Measurements from ENCODE around the gene ESYT2. TPM values are rescaled to one million over a fixed set of nuclear protein-coding genes. Genes with fewer than 3 reads are reported as not detected.
"Not testable (repeated sequence)": the region's sequence is repeated elsewhere in the genome, so short reads cannot be mapped to it uniquely, and the experiment has no call there.

ESYT2 gene
- total RNA-seq, 6 experiments from 2014 or later, result 46.1 to 57.8 (median 52.5) TPM

DNA sequence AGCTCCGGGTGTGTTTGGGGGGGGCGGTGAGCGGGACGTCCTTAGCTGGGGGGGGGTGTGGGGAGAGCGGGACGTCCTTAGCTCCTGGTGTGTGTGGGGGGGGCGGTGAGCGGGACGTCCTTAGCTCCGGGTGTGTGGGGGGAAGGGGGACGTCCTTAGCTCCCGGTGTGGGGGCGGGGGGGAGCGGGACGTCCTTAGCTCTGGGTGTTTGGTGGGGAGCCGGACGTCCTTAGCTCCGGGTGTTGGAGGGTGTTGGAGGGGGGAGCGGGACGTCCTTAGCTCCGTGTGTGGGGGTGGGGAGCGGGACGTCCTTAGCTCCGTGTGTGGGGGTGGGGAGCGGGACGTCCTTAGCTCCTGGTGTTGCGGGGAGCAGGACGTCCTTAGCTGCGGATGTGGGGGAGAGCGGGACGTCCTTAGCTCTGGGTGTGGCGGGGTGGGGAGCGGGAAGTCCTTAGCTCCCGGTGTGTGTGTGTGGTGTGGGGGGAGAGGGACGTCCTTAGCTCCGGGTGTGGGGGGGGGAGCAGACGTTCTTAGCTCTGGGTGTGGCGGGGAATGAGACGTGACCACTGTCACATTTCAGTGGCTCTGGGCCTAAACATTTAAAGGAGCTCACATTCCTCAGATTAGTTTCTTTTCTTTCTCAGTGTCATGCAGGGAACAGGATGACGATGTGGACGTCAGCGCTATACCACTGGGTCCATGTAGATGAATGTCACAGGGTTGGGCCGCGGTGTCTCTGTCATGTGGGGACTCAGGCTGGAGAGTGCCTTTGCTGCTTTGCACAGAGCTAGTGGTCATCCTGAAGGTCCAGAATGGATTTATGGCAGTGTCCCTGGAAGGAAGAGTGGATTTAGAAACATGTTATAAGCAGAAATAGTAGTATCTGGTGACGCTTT is 34.5 kb upstream of the ESYT2 start:
- H3K4me3 Mint-ChIP-seq, result peak overlapping the region; percentile 87
- 0 out of 2 replicates have a peak, but pooled peaks cover 5% of the 10 kb centered on the region for H3K36me3 Mint-ChIP-seq (ENCODE audit: low read depth)
- DNase-seq, result peak; percentile 73
- peaks cover 39% of the 10 kb centered on the region for H3K4me1 Mint-ChIP-seq (ENCODE audit: low read depth)
- no peaks in the 10 kb centered on the region for H3K9me3 Mint-ChIP-seq
- H3K27ac Mint-ChIP-seq, result peak overlapping the region; percentile 95
- H3K27me3 Mint-ChIP-seq (ENCODE audit: insufficient read depth), result no peaks in the 10 kb centered on the region; the same call in 1 of the 2 replicates
- no peak for TF ChIP-seq CTCF (IDR thresholded peaks at IDR 0.05)

DNA sequence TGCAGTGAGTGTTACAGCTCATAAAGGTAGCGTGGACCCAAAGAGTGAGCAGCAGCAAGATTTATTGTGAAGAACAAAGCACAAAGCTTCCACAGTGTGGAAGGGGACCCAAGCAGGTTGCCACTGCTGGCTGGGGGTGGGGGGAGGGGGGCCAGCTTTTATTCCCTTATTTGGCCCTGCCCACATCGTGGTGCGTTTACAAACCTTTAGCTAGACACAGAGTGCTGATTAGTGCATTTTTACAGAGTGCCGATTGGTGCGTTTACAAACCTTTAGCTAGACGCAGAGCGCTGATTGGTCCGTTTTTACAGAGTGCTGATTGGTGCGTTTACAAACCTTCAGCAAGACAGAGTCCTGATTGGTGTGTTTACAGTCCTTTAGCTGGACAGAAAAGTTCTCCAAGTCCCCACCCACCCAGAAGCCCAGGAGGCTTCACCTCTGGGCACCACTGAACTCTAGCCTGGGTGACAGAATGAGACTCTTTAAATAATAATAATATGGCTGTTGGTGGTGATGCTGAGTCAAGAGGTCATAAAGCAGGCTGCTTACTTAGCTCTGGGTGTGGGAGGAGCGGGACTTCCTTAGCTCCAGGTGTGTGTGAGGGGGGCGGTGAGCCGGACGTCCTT is 33.8 kb upstream of the ESYT2 start:
- H3K36me3 Mint-ChIP-seq (ENCODE audit: low read depth); H3K27me3 Mint-ChIP-seq (ENCODE audit: insufficient read depth); H3K9me3 Mint-ChIP-seq: not testable (repeated sequence)
- H3K4me3 Mint-ChIP-seq, result peak overlapping the region; percentile 87
- peak overlapping the region; percentile 95 for H3K27ac Mint-ChIP-seq
- peaks cover 46% of the 10 kb centered on the region for H3K4me1 Mint-ChIP-seq (ENCODE audit: low read depth)
- DNase-seq, result peak; percentile 25

DNA sequence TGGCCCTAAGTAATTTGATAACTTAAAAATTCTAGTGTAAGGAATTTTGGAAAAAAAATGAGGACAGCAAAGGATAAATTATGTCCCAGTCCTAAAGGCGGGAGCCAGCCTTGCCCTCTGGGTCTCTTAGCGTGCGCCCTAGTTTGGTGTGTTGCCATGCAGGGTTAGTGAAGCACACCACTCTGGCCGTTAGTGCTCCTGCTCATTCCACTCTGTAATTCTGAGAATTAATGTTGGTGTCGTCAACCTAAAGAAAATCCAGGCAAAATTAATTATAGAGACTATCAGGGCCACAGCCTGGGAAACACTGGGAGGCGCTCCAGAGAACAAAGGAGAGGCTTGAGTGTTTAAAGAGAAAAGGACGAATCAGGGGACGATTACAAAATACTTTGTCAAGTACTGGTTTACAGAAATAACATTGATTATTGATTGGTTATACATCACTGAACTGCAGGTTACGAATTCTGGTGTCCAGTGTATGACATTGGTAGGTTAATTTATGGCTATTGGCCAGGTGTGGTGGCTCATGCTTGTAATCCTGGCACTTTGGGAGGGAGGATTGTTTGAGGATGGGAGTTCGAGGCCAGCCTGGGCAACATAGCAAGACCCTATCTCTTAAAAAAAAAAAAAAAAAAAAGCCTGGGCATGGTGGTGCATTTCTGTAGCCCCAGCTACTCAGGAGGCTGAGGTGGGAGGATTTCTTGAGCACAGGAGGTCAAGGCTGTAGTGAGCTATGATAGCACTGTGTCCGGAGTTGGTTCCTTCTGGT is 32.8 kb upstream of the ESYT2 start:
- peaks cover 50% of the 10 kb centered on the region for H3K4me1 Mint-ChIP-seq (ENCODE audit: low read depth)
- peak overlapping the region; percentile 65 for H3K27ac Mint-ChIP-seq
- TF ChIP-seq CTCF (IDR thresholded peaks at IDR 0.05), result 0 out of 2 replicates have a peak, but pooled peaks have one; percentile 13
- H3K36me3 Mint-ChIP-seq (ENCODE audit: low read depth), result 0 out of 2 replicates have a peak, but pooled peaks cover 5% of the 10 kb centered on the region
- no peak for DNase-seq
- H3K9me3 Mint-ChIP-seq, result no peaks in the 10 kb centered on the region
- H3K27me3 Mint-ChIP-seq (ENCODE audit: insufficient read depth), result no peaks in the 10 kb centered on the region
- H3K4me3 Mint-ChIP-seq, result peak overlapping the region; percentile 58

GRCh38 chr7:158861004-158861787 is 31.9 kb upstream of the ESYT2 start:
- 0 out of 2 replicates have a peak, but pooled peaks cover 5% of the 10 kb centered on the region for H3K36me3 Mint-ChIP-seq (ENCODE audit: low read depth)
- DNase-seq, result no peak
- H3K4me3 Mint-ChIP-seq, result no peak overlapping the region
- no peak for TF ChIP-seq CTCF (IDR thresholded peaks at IDR 0.05)
- no peaks in the 10 kb centered on the region for H3K9me3 Mint-ChIP-seq
- H3K4me1 Mint-ChIP-seq (ENCODE audit: low read depth), result peaks cover 50% of the 10 kb centered on the region
- no peak overlapping the region for H3K27ac Mint-ChIP-seq
- H3K27me3 Mint-ChIP-seq (ENCODE audit: insufficient read depth), result peaks cover under 1% of the 10 kb centered on the region; the same call in 1 of the 2 replicates

DNA sequence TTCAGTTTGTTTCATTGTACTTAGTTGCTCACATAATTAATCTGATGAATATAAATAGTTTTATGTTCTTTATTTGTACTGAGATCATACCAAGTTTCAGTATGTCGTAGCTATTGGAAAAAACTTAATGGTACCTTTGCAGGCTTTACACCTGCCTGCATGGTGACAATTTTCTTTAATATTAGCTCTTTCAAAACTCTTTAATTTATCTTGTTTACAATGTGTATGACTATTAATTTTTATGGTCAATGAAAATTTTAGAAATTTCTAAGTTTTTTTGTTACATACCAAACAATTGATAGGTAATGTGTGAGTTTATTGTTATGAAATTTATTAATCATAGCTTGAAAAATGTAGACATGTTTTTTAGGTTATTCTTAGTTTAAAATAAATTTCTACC is 31.1 kb upstream of the ESYT2 start:
- no peak overlapping the region for H3K27ac Mint-ChIP-seq
- H3K4me1 Mint-ChIP-seq (ENCODE audit: low read depth), result peaks cover 46% of the 10 kb centered on the region
- no peak for DNase-seq
- peaks cover 2% of the 10 kb centered on the region; the same call in 1 of the 2 replicates for H3K27me3 Mint-ChIP-seq (ENCODE audit: insufficient read depth)
- H3K4me3 Mint-ChIP-seq, result no peak overlapping the region
- H3K36me3 Mint-ChIP-seq (ENCODE audit: low read depth), result 0 out of 2 replicates have a peak, but pooled peaks cover 5% of the 10 kb centered on the region
- TF ChIP-seq CTCF (IDR thresholded peaks at IDR 0.05), result no peak
- no peaks in the 10 kb centered on the region for H3K9me3 Mint-ChIP-seq

Data from HFFc6 (cell line).